Central memory CD4-positive, alpha-beta T cell (primary cell): ENCODE results near the gene PRKCB.

Experiments
- DNase-seq: peaks from one replicate; pipeline ENCODE4 v3.0.0; 2022

Gene PRKCB

DNA sequence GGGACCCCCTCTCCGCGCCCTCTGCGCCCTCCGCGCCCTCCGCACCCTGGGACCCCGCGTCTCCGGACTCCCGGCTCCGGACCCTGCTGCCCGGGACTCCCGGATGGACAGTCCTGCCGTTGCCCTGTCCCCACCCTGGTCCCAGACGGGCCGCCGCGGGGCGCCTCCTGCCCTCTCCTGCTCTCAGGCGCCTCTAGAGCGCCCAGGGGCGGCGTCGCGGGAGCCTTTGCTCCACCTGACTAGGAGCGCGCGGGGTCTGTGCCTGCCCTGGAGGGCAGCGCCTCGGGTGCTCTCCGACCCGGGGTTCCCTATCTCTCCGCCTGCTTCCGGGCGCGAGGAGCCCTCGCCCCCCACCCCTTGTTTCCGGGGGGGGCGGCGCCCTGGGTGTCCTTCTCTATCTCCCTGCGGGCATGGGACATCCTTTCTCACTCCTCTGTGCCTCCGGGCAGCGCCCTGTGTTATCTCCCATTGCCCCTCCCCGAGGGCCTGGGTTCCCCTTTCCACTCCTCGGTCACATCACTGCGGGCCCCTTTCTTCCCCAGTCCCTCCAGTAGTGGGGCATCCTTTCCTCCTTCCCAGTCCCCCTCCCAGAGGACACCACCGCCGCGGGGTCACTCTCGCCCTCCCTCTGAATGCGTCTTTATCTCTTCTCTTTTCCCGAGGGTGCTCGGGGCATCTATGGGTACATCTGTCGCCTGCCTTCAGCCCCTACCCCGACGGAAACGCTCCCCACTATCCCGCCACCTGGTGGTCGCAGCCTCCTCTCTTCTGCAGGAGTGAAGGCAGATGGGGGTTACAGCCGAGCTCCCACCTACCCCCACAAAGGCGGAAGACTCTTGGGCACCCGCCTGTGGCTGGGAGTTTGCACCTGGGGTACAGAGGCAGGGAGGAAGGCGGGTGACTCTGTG is 875 bp downstream of the PRKCB start:
- peak; percentile 44 for DNase-seq

DNA sequence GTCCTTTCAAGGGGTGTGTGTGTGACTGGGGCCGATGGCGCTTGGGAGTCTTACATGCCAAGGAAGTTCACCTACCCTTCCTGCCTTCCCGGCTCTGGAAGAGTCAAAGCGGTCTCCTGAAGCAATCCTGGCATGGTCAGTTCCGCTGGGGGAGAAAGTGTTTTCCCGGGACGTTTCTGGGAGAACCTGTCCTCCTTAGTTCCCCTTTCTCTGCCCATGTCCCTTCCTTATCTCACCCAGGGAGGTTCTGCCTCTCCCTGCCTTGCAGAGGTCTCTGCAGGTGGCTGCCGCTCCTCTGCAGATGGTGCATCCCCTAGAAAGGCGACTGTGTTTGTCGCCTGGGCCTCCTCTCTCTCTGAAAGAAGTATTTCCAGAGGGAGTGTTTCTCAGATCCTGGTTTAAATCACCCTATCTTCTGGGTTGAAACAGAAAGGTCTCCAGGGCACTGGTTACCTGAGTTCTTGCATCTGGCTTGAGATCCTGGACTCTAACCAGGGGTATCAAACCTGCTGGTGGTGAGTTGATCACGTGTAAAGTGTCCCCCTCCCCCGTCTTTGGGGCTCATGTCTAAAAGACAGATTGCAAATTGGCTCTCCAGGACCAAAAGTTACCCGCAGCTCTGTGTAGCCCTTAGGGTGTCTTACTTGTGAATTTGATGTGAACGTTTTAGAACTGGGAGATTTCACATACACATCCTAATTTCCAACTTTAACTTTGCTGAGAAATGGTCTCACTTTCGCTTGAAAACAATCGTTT is 1.9 kb downstream of the PRKCB start:
- no peak for DNase-seq

- no peak for DNase-seq
Measured at GRCh38 chr16:23838485-23839142, 2.8 kb downstream of the PRKCB start.

DNA sequence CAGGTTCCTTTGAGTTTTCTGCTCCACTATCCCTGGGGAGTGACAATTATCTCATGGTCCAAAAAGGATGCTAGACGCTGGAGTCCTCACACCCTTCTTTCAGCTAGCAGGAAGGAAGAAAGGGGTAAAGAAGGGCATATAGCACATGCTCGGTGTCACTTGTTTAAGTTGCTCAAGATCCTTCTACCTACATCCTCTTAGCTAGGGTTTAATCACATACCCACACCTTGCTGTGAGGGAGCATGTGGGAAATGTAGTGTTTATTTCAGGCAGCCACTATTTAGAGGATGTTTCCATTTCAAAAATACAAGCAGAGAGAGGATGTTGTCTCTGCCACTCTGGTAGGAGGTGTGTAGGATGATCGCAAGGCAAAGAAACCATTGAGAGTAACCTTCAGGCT is 4.5 kb downstream of the PRKCB start:
- no peak for DNase-seq

DNA sequence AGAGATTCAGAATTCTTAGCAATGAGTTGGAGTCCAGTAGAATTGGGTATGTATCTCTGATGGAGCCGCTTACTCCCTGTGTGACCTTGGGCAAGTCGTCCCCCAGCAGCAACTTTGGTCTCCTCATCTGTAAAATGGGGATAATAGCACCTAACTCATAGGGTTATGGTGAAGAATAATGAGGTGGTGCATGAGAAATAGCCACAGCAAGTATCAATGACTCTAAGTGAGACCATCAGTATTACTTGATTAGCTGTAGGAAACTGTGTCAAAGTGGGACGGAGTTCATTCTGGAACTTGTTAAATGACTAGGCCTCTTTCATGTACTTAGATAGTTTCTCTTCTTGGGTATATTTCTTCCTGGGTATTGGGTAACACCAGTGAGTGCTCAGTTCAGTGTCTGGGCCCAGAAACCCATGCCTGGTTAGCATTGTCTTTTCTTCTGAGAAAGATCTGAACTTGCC is 6.4 kb downstream of the PRKCB start:
- no peak for DNase-seq

- no peak for DNase-seq
Measured at GRCh38 chr16:23843143-23843542, 7.4 kb downstream of the PRKCB start.

DNA sequence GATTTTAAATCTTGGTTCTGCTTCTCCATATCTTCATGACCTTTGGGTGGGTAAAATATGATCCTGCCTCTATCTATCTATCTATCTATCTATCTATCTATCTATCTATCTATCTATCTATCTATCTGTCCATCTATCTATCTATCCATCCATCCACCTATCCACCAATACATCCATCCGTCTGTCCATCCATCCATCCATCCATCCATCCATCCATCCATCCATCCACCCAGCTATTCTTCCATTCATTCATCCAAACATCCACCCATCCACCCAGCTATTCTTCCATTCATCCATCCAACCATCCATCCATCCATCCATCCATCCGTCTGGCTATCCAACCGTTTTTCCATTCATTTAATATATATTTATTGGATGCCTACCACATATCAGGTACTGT is 11.5 kb downstream of the PRKCB start:
- no peak for DNase-seq

DNA sequence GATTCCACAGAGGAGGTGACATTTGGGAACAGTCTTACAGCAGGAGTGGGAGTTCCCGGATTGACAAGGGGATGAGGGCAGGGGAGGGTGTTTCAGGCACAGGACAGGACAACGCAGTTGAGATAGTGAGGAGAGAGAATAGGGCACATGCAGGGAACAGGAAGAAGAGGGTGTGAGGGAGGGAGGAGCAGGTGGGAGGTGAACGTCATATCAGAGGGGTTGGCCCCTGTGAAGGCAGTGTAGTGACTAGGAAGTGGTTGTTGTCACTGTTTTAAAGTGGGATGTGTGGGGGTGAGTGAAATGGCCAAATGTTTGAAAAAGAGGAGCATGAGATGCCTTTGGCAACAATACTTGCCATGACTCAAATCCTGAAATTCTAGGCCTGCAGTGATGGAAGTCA is 12.2 kb downstream of the PRKCB start:
- DNase-seq, result peak; percentile 58

DNA sequence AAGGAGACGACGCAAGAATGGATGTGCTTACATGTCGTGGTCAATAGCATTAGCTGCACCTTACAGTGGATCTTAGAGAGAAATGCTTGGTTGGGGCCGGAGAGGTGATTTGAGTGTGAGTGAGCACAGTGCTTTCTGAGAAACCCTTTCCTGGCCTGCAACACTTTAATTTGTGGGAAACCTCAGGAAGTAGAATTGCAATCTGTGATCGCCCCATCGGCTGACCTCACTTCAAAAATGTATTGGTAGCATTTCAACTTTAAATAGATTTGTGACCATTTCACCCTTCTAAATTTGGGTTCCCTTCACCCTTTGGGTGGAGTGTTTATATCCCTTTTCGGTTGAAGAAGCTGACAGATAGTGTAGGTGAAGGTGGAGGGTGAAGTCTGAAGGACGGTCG is 13.2 kb downstream of the PRKCB start:
- no peak for DNase-seq

GRCh38 chr16:23852794-23853562 is 17.2 kb downstream of the PRKCB start:
- no peak for DNase-seq

DNA sequence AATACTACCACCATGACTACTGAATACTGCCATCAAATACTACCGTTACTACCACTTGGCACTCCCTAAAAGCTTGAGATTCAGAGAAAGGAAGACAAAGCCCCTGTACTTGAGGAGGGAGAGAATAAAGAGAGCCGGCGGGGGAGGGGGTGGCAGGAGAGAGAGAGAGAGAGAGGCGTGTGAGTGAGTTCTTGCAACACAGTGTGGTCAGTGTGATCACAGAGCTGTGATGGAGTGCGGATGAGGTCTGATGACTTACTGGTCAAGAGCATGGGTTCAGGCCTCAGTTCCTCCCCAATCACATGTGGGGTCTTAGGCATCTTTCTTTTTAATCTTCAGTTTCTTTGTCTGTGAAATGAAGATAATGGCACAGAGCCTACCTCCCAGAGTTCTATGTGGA is 19.2 kb downstream of the PRKCB start:
- no peak for DNase-seq

DNA sequence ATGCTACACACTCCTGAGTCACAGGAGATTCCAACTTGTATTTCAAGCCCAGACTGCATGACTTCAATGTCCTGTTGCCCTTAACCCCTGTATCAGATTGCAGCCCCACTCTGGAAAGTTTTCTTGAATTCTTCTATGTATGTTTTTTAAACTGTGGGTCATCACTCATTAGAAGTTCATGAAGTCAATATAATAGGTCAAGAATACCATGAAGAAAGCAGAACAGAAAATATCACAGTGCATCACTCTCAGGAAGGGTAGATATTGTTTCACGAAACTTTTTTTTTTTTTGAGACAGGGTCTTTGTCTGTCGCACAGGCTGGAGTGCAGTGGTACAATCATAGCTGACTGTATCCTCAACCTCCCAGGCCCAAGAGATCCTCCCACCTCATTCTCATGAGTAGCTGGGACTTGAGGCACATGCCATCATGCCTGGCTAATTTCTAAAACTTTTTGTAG is 20.5 kb downstream of the PRKCB start:
- DNase-seq, result no peak

GRCh38 chr16:23857256-23857880 is 21.6 kb downstream of the PRKCB start:
- no peak for DNase-seq

DNA sequence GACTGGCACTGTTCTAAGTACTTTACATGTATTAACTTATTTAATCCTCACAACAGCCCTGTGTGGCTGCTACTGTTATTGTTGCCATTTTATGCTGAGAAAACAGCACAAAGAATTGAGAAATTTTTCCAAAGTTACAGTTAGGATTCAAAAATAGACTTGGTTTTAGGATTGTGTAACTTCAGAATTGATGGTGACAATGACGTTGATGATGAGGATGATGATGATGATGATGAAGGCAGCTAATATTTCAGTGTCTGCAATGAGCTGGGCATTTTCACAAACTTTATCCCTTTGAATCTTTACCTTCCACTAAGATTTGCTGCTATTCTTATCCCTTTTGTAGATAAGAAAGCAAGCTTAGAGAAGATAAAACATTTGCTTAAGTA is 22.1 kb downstream of the PRKCB start:
- no peak for DNase-seq

- DNase-seq, result no peak
Measured at GRCh38 chr16:23858542-23858941, 22.8 kb downstream of the PRKCB start.

- DNase-seq, result no peak
Measured at GRCh38 chr16:23859713-23860269, 24.0 kb downstream of the PRKCB start.

DNA sequence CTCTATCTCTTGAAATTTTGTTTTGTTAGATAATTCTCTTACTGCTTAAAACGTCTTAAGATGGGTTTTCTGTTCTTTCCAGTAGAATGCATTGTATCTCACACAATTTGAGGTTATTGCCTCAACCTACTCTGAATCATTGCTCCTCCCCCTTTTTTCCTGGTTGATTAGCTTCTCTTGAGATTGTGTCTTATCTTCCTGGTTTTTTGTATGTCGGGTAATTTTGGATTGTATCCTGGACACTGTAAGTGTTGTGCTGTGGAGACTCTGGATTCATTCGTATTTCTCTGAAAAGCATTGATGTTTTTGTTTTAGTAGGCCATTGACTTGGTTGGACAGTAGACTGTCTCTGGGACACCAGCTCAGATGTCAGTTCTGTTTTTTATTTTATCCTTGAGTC is 26.1 kb downstream of the PRKCB start:
- no peak for DNase-seq

DNA sequence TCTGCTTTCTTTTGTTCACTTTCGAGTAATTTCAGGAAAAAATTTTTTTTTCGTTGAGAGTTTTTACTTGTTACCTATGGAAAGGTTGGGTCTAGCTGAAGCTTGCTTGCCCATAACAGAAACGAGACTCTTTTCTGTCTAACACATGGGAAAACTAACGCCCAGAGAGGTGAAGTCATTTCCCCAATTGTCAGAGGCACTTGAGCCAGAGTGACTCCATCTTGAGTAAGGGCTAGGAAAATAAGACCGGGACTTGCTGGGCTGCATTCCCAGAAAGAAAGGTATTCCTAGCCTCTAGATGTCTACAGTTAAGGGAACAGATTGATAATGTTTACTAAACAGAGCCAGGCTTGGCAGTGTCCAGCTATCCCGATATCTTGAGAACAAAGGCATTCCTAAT is 26.8 kb downstream of the PRKCB start:
- DNase-seq, result no peak

DNA sequence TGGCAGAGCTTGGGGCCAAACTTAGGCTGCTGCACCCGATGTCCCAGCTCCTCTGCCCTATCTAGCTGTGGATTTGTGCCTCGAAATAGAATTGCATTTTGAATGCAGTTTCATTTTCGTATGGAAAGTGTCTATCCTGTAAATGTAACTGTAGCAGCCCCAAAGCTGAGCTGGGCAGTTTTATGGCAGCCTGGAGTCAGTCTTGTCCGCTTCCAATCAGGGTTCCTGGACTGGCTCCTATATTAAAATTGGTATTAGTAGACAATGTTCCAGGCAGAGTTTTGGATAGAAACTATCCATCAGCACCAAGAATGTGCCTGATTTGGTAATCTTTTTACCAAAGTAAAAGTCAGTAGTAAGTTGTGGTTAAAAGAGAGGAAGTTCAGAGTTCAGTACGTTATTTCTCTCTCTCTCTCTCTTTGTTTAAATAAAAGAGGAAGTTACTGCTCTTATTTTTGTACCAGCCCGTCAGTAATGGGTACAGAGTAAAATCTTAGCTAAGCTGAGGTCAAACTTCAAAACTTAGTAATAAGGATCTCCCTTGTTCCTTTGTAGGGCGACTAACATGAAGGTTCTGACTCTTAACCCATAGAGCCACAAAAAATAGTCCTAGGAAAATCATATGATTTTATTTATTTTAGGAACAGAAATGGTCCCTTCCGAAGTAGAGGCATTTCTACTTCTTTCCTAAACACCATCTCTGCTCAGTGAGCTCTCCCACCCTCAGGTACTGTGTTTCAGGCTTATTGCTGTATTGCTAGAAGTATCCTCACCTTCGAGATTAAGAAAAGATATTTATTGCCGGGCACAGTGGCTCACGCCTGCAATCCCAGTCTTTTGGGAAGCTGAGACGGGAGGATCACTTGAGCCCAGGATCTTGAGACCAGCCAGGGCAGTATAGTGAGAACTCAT is 28.0 kb downstream of the PRKCB start:
- DNase-seq, result peak; percentile 60

- no peak for DNase-seq
Measured at GRCh38 chr16:23865853-23866252, 30.1 kb downstream of the PRKCB start.

GRCh38 chr16:23866621-23867020 is 30.8 kb downstream of the PRKCB start:
- no peak for DNase-seq
